Fibroblast of skin of left biceps (primary cell): ENCODE data around the gene PRKG2.
"Not testable (repeated sequence)": the region's sequence is repeated elsewhere in the genome, so short reads cannot be mapped to it uniquely, and the experiment has no call there.

Source experiments
- DNase-seq, 2 experiments: peaks; one replicate each; pipeline ENCODE4 v3.0.0-alpha.2; 2013; ENCODE audit warnings: low read depth in 2 of 2

PRKG2 gene

DNA sequence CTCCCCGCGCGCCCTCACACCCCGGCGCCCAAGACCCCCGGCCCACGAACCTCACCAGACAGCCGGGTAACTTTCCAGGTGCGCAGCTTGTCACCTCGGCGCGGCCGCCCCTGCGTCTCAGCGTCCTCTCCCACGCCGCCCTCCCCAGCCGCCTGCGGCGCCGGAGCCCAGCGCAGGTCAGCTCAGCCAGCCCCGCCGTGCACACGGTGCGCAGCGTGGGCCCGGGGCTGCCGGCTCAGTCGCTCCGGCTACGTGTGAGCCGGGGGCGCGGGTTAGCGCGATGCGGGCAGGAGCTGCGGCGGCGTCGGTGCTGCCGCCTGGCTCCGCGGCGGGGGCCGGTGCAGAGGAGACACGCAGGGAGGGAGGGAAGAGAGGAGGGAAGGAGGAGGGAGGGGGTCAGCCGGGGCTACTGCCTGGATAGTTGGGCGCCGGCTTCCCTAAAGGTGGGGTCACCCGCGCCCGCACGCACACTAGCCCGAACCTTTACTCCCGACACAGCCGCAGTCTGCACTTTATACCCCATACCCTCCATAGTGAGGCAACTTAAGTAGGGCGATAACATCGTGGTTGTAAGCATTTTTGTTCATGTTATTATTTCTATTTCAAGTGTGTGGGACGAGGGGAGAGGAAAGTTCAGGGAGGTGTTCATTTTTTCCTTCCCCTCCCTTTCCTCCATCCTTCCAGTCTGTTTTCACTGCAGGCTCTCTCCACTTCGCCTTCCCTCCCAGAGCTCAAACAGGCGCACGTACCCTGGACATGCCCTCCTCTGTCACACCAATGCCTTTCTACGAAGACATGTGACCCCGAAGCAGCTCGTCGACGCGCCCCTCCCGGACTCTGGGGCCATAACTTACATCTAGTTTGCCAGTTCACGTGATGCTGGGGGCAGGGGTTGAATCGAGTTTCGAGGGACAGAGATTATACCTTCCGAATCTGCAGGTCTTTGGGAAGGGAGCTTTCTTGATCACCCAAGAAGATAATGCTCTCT is at the start of gene PRKG2:
TSS of gene PRKG2 (minus strand) at position 342 of the 988 bp plus-strand sequence. CDS start 10,175 bp downstream, outside the sequence.
- no peak for DNase-seq

DNA sequence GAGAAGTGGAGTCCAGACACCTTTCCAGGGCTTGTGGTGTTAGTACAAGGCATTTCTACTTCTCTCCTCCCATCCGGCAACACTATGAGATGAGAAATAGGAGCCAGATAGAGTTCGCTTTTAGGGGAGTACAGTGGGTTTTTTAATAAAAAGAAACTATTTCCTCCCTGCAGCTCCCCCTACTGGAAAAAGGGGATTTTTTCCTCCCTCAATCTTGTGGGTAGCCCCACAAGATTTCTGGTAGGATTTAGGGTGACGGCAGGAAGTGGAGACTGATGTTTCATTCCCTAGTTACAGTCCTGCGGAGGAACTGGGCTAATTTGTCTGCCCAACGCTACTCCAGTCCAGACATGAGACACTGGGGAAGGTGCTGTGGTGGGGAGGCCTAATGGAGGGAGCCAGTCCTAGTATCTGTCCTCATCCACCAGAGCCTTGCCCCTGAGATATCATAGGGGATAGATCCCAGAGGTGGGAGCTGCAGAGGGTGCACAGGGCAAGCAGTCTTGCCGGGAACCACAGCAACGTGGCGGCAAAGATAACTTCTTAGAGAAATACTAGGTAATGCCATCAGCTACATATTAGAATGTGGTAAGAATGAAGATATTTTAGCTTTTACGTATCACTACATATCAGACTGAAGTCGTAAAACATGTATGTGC is 45.5 kb upstream of the PRKG2 start:
- no peak for DNase-seq

GRCh38 chr4:81258841-81259550 is 44.0 kb upstream of the PRKG2 start:
- DNase-seq: no peak

- no peak for DNase-seq
Observed at GRCh38 chr4:81257816-81258215, 42.8 kb upstream of the PRKG2 start.

- DNase-seq: peak; percentile 46 to 63
Observed at GRCh38 chr4:81257021-81257420, 42.0 kb upstream of the PRKG2 start.

DNA sequence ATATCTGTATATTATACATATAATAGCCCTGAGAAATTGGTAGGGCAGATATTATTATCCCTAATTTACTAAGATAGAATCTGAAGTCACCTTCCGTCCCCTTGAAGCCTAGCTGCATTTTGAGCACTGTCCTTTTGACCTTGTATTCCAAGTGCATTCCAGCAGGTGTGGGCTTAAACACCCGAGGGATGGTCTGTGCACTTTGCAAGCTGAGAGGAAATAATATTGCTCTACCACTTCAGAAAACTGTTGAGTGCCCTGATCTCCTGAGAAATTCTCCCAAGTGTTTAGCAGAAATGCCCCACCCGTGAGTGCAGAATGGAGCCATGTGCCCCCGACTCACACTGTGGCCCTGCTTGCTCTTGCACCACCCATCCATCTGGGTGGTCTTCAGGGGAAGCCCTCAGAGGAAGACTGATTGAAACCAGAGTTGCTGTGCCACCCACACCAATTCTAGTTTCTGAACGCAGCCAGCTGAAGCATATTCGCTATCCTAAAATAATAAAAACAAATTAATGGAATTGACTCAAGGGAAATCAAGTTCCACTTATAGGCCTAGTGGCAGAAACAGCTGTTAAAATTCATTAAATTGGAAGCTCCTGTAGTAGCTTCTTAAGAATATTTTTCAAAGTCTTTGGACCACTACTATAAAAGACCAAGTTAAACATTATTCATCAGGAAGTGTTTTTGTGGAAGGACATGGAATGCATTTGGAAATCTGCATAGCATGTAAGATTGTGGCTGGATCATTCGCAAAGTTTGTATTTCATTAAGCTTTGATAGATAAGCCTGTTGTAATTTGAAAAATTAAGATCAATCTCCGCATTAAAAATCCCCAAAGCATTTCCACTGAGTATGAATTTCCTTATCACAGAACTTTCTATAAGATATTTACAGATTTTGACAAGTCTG is 41.3 kb upstream of the PRKG2 start:
- DNase-seq: no peak

DNA sequence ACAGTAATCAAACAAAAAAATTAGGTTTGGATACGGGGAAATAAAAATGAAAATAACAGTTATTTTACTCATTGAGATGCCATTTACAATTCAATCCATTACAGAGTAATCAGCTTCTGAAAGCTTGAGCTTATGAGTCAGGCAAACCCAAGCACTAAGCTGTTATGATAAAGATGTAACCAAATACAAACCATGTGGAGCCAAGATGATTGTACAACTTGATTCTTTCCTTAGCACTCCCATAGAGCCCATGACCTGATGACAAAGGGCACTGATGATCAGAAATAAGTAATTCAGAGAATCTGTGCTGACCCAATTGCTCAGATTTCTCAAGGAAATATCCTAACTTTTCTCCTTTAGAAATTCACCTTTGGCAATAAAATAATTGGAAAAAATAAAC is 40.5 kb upstream of the PRKG2 start:
- DNase-seq: peak; percentile 64 to 70

DNA sequence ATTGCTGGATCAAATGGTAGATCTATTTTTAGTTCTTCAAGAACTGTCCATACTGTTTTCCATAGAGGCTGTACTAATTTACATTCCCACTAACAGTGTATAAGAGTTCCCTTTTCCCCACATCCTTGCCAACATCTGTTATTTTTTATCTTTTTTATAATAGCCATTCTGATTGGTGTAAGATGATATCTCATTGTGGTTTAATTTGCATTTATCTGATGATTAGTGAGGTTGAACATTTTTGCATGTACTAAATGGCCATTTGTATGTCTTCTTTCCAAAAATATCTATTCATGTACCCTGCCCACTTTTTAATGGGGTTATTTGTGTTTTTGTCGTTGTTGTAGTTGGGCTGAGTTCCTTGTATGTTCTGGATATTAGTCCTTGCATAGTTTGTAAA is 35.4 kb upstream of the PRKG2 start:
- no peak for DNase-seq

- DNase-seq: no peak
Observed at GRCh38 chr4:81245218-81246009, 30.4 kb upstream of the PRKG2 start.

GRCh38 chr4:81237791-81238190 is 22.8 kb upstream of the PRKG2 start:
- no peak for DNase-seq

- no peak for DNase-seq
Observed at GRCh38 chr4:81235982-81236749, 21.1 kb upstream of the PRKG2 start.

DNA sequence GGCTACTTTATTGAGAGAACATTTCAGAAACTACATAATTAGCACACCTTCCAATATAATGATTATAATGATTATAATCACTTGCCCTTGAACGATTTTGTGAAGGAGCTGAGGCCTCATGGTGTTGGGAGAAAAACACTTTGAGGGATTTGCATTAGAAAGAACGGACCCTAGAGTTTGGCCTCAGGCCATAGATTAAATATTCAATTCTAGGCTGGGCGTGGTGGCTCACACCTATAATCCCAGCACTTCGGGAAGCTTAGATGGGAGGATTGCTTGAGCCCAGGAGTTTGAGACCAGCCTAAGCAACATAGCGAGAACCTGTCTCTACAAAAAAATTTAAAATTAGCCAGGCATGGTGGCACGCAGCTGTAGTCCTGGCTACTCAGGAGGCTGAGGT is 12.9 kb upstream of the PRKG2 start:
- no peak for DNase-seq

GRCh38 chr4:81227138-81227537 is 12.1 kb upstream of the PRKG2 start:
- DNase-seq: no peak

GRCh38 chr4:81225252-81225651 is 10.2 kb upstream of the PRKG2 start:
- DNase-seq: no peak

DNA sequence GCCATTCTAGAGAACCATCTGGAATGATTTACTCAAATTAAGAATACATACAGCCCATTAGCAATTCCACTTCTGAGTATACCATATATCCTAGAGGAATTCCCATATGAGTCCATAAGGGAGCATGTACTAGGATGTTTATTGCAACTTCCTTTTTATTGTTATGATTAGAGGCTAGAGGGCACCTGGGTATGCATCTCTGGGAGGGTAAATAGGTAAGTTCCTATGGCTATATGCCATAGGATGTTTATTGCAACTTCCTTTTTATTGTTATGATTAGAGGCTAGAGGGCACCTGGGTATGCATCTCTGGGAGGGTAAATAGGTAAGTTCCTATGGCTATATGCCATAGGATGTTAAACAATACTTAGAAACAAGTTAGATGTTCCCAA is 7.1 kb upstream of the PRKG2 start:
- not testable (repeated sequence) for DNase-seq

- no peak for DNase-seq
Observed at GRCh38 chr4:81221303-81222081, 6.5 kb upstream of the PRKG2 start.

- no peak for DNase-seq
Observed at GRCh38 chr4:81220271-81220670, 5.2 kb upstream of the PRKG2 start.

DNA sequence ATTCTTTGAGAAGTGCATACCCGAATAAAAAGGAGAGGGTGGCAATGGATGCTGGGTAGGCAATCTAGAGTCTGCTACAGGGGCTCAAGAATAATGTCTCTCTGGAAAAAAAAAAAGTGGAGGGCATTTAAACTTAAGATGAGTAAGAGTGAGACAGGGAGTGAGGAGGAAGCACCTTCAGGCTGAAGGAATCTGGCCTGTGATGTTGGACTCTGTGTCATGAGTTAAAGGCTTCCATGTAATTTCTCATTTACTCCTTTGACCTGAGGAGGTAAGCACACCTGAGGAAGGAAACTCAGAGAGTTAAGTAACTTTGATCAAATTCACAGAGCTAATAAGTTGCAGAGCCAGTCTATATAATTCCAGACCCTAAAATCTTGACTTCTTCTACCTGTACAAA is 3.2 kb upstream of the PRKG2 start:
- no peak for DNase-seq

DNA sequence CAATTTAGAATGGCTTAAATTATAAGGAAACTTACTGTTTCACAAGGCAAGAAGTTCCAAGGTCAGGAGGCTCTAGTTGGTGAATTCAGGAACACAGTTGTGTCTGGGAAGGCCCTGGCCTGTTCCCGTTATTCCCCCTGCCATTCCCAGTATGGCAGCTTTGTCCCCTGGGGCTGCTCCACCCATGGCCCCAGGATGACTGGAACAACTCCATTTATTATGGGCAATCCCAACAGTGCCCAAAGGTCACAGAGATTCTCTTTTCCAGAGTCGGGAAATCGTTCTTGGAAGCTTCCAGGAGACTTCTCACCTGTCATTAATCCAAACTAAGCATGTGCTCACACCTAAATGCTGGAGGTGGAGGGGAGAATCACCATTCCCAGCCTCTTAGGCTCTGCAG is 2.8 kb upstream of the PRKG2 start:
- no peak for DNase-seq
